SJCRH30 (cell line): ENCODE data around the gene MREG. TPM values are rescaled to one million over a fixed set of nuclear protein-coding genes. Genes with fewer than 3 reads are reported as not detected.
"Not testable (repeated sequence)": the region's sequence is repeated elsewhere in the genome, so short reads cannot be mapped to it uniquely, and the experiment has no call there.

Experiments
- DNase-seq, 2 experiments: peaks; one replicate each; pipeline ENCODE4 v3.0.0-alpha.2; 2015 to 2020
- H3K27ac ChIP-seq: fragments of 250-450 bp; sonication (Bioruptor Pico); 2 replicates; pipeline ENCODE4 v1.5.1; 2020; ENCODE audit warnings: mild to moderate bottlenecking, moderate library complexity
- H3K27me3 ChIP-seq: fragments of 250-450 bp; sonication (Bioruptor Pico); 2 replicates; pipeline ENCODE4 v1.5.1; 2020; ENCODE audit warnings: mild to moderate bottlenecking, moderate library complexity
- H3K36me3 ChIP-seq: fragments of 250-450 bp; sonication (Bioruptor Pico); 2 replicates; pipeline ENCODE4 v1.5.1; 2020; ENCODE audit warnings: mild to moderate bottlenecking, moderate library complexity
- H3K4me1 ChIP-seq: fragments of 250-450 bp; sonication (Bioruptor Pico); 2 replicates; pipeline ENCODE4 v1.5.1; 2020; ENCODE audit warnings: mild to moderate bottlenecking, moderate library complexity
- H3K4me3 ChIP-seq: fragments of 250-450 bp; sonication (Bioruptor Pico); 2 replicates; pipeline ENCODE4 v1.5.1; 2020; ENCODE audit warnings: mild to moderate bottlenecking, moderate library complexity
- H3K9me3 ChIP-seq: fragments of 250-450 bp; sonication (Bioruptor Pico); replicated peaks from 2 replicates; pipeline ENCODE4 v1.5.1; 2020; ENCODE audit warnings: mild to moderate bottlenecking, moderate library complexity
- total RNA-seq: library from RNA; depleted of rRNA; stranded (reverse); fragments of >200 nt; shearing (Covaris generic); gene quantifications from 2 replicates; pipeline ENCODE4 v1.2.3, GENCODE V29; 2014

MREG gene
- total RNA-seq, 1 experiment from 2014 or later, result 11.1 TPM

- Histone ChIP-seq H3K4me1 (peaks cover 3% of the 10 kb centered on the region; the same call in 1 of the 2 replicates), H3K27ac (no peak overlapping the region), H3K4me3 (no peak overlapping the region), H3K27me3 (no peaks in the 10 kb centered on the region), H3K9me3 (no peaks in the 10 kb centered on the region; the same call in 1 of the 2 replicates), H3K36me3 (no peaks in the 10 kb centered on the region)
- no peak for DNase-seq
Observed at GRCh38 chr2:215967590-215968378, 45.6 kb downstream of the MREG start.

- no peak overlapping the region for H3K27ac ChIP-seq
- no peaks in the 10 kb centered on the region for H3K27me3 ChIP-seq
- H3K9me3 ChIP-seq, result no peaks in the 10 kb centered on the region; the same call in 1 of the 2 replicates
- no peak overlapping the region for H3K4me3 ChIP-seq
- no peak for DNase-seq
- H3K4me1 ChIP-seq, result peaks cover 8% of the 10 kb centered on the region
- H3K36me3 ChIP-seq, result no peaks in the 10 kb centered on the region
Observed at GRCh38 chr2:215966951-215967350, 46.4 kb downstream of the MREG start.

- no peak overlapping the region for H3K27ac ChIP-seq
- no peaks in the 10 kb centered on the region for H3K27me3 ChIP-seq
- H3K4me1 ChIP-seq, result peaks cover 12% of the 10 kb centered on the region
- H3K4me3 ChIP-seq, result no peak overlapping the region
- no peaks in the 10 kb centered on the region; the same call in 1 of the 2 replicates for H3K9me3 ChIP-seq
- DNase-seq, result no peak
- no peaks in the 10 kb centered on the region for H3K36me3 ChIP-seq
Observed at GRCh38 chr2:215966274-215966673, 47.1 kb downstream of the MREG start.

GRCh38 chr2:215965532-215966165, 47.7 kb downstream of the MREG start:
- no peak for DNase-seq

GRCh38 chr2:215961981-215962380, 51.4 kb downstream of the MREG start:
- peaks cover 19% of the 10 kb centered on the region for H3K4me1 ChIP-seq

More at GRCh38 chr2:215965532-215966165, 47.7 kb downstream of the MREG start:
- Histone ChIP-seq H3K27ac (no peak overlapping the region), H3K9me3 (no peaks in the 10 kb centered on the region; the same call in 1 of the 2 replicates), H3K27me3 (no peaks in the 10 kb centered on the region), H3K4me3 (no peak overlapping the region), H3K36me3 (no peaks in the 10 kb centered on the region), H3K4me1 (peaks cover 17% of the 10 kb centered on the region)

GRCh38 chr2:215958257-215958656, 55.1 kb downstream of the MREG start:
- no peak overlapping the region for H3K27ac ChIP-seq
- H3K4me3 ChIP-seq, result no peak overlapping the region
- no peaks in the 10 kb centered on the region for H3K9me3 ChIP-seq
- no peaks in the 10 kb centered on the region for H3K36me3 ChIP-seq
- H3K4me1 ChIP-seq, result peaks cover 19% of the 10 kb centered on the region
- H3K27me3 ChIP-seq, result no peaks in the 10 kb centered on the region
- DNase-seq, result no peak

More at GRCh38 chr2:215961981-215962380, 51.4 kb downstream of the MREG start:
- no peaks in the 10 kb centered on the region for H3K27me3 ChIP-seq
- no peaks in the 10 kb centered on the region for H3K9me3 ChIP-seq
- H3K4me3 ChIP-seq, result no peak overlapping the region
- H3K36me3 ChIP-seq, result no peaks in the 10 kb centered on the region
- DNase-seq, result peak in 1 of 2 experiments; percentile 18
- H3K27ac ChIP-seq, result no peak overlapping the region; the same call in 1 of the 2 replicates

- H3K36me3 ChIP-seq, H3K9me3 ChIP-seq, DNase-seq, H3K27me3 ChIP-seq, H3K27ac ChIP-seq, H3K4me3 ChIP-seq: not testable (repeated sequence)
- peaks cover 19% of the 10 kb centered on the region for H3K4me1 ChIP-seq
Observed at GRCh38 chr2:215957354-215958122, 55.8 kb downstream of the MREG start.

GRCh38 chr2:215952860-215953637, 60.3 kb downstream of the MREG start:
- Histone ChIP-seq H3K27me3 (no peaks in the 10 kb centered on the region), H3K4me1 (no peaks in the 10 kb centered on the region), H3K4me3 (no peak overlapping the region), H3K36me3 (no peaks in the 10 kb centered on the region), H3K9me3 (no peaks in the 10 kb centered on the region), H3K27ac (no peak overlapping the region)
- DNase-seq, result no peak

GRCh38 chr2:215951558-215951957, 61.8 kb downstream of the MREG start:
- Histone ChIP-seq H3K4me3 (no peak overlapping the region), H3K27ac (no peak overlapping the region), H3K36me3 (no peaks in the 10 kb centered on the region), H3K4me1 (no peaks in the 10 kb centered on the region), H3K9me3 (no peaks in the 10 kb centered on the region), H3K27me3 (no peaks in the 10 kb centered on the region)
- DNase-seq, result no peak

GRCh38 chr2:215949991-215950404, 63.4 kb downstream of the MREG start:
- peak in 1 of 2 experiments; percentile 67 for DNase-seq

GRCh38 chr2:215948051-215948450, 65.3 kb downstream of the MREG start:
- no peaks in the 10 kb centered on the region for H3K36me3 ChIP-seq
- DNase-seq, result no peak
- no peaks in the 10 kb centered on the region for H3K9me3 ChIP-seq
- peaks cover 4% of the 10 kb centered on the region; the same call in 1 of the 2 replicates for H3K4me1 ChIP-seq
- H3K4me3 ChIP-seq, result no peak overlapping the region
- no peaks in the 10 kb centered on the region for H3K27me3 ChIP-seq
- H3K27ac ChIP-seq, result no peak overlapping the region

More at GRCh38 chr2:215949991-215950404, 63.4 kb downstream of the MREG start:
- H3K9me3 ChIP-seq, result no peaks in the 10 kb centered on the region
- no peaks in the 10 kb centered on the region for H3K4me1 ChIP-seq
- H3K4me3 ChIP-seq, result no peak overlapping the region
- no peaks in the 10 kb centered on the region for H3K27me3 ChIP-seq
- H3K36me3 ChIP-seq, result no peaks in the 10 kb centered on the region
- no peak overlapping the region for H3K27ac ChIP-seq

GRCh38 chr2:215946586-215946985, 66.8 kb downstream of the MREG start:
- H3K27me3 ChIP-seq, result no peaks in the 10 kb centered on the region

GRCh38 chr2:215942194-215942593, 71.2 kb downstream of the MREG start:
- H3K27me3 ChIP-seq, result no peaks in the 10 kb centered on the region
- no peak overlapping the region for H3K27ac ChIP-seq
- no peak overlapping the region for H3K4me3 ChIP-seq
- H3K9me3 ChIP-seq, result no peaks in the 10 kb centered on the region
- H3K4me1 ChIP-seq, result peaks cover 4% of the 10 kb centered on the region; the same call in 1 of the 2 replicates
- H3K36me3 ChIP-seq, result no peaks in the 10 kb centered on the region; the same call in 1 of the 2 replicates
- DNase-seq, result no peak

More at GRCh38 chr2:215946586-215946985, 66.8 kb downstream of the MREG start:
- Histone ChIP-seq H3K9me3 (no peaks in the 10 kb centered on the region), H3K4me3 (no peak overlapping the region), H3K36me3 (no peaks in the 10 kb centered on the region; the same call in 1 of the 2 replicates), H3K27ac (no peak overlapping the region), H3K4me1 (peaks cover 4% of the 10 kb centered on the region; the same call in 1 of the 2 replicates)
- DNase-seq, result no peak

GRCh38 chr2:215941726-215942125, 71.6 kb downstream of the MREG start:
- no peak overlapping the region for H3K4me3 ChIP-seq
- DNase-seq, result no peak
- peaks cover 4% of the 10 kb centered on the region; the same call in 1 of the 2 replicates for H3K4me1 ChIP-seq
- no peaks in the 10 kb centered on the region for H3K9me3 ChIP-seq
- H3K27me3 ChIP-seq, result no peaks in the 10 kb centered on the region
- H3K36me3 ChIP-seq, result no peaks in the 10 kb centered on the region; the same call in 1 of the 2 replicates
- H3K27ac ChIP-seq, result no peak overlapping the region
